HCT116 (cell line): ENCODE measurements around the gene BMX. TPM values are rescaled to one million over a fixed set of nuclear protein-coding genes. Genes with fewer than 3 reads are reported as not detected.

Experiments
- ATAC-seq: fragments of 200-7000 bp; cut with Tn5 transposase; 2 replicates; pipeline ENCODE4 v1.9.1; 2020; ENCODE audit warnings: mild to moderate bottlenecking, moderate library complexity
- BruUV-seq: library from RNA; stranded (reverse); fragments of 400-500 nt; replicated peaks from 2 replicates; lab custom pipeline; 2021; lab: Mats Ljungman, UMichigan
- CTCF ChIA-PET: fragments of 300-600 bp; sonication (Branson Sonifier 250); formaldehyde crosslinking; loops from one replicate; lab custom pipeline; 2021; ENCODE audit warnings: antibody characterized with exemption; lab: Charles Lee
- POLR2A ChIA-PET: fragments of 300-600, 350-600 bp; sonication (Branson Sonifier 250); formaldehyde crosslinking; loops from one replicate; lab custom pipeline; 2021; ENCODE audit warnings: antibody characterized with exemption; lab: Charles Lee
- RAD21 ChIA-PET, 2 experiments: fragments of 300-600 bp; sonication (Branson Sonifier 250); formaldehyde crosslinking; loops; one replicate each; lab custom pipeline; 2023; ENCODE audit warnings: low total read pairs in 2 of 2; ENCODE audit not compliant: uncharacterized antibody in 2 of 2, unreplicated experiment in 2 of 2, low non-redundant PET in 1 of 2; lab: Charles Lee
- DNase-seq: peaks from one replicate; pipeline ENCODE4 v3.0.0-alpha.2; 2010; ENCODE audit warnings: low read depth, low spot score
- H2AFZ ChIP-seq: fragments of 200-600 bp; shearing (Covaris generic), sonication (generic); 2 replicates; pipeline ENCODE4 v1.6.1; 2017; ENCODE audit warnings: low read depth, mixed run types, mixed read lengths, antibody characterized with exemption, low read length; ENCODE audit not compliant: poor library complexity, severe bottlenecking
- H3K27ac ChIP-seq: 2 replicates; pipeline ENCODE4 v1.5.1; 2012; ENCODE audit warnings: low read depth, low read length
- H3K27me3 ChIP-seq: fragments of 200-600 bp; sonication (generic); 2 replicates; pipeline ENCODE4 v1.6.1; 2016; ENCODE audit warnings: mixed run types, low read length, mixed read lengths; ENCODE audit not compliant: insufficient read depth
- H3K36me3 ChIP-seq, 2 experiments: fragments of 200-500 bp in 1 of 2; fragments of 200-600 bp in 1 of 2; sonication (Bioruptor generic) in 1 of 2; sonication (generic) in 1 of 2; 2 replicates each; pipeline versions ENCODE4 v1.5.1 to v1.6.1; 2014 to 2016; ENCODE audit warnings: low read length in 2 of 2, inconsistent platforms in 1 of 2, mixed read lengths in 1 of 2, mixed run types in 1 of 2; ENCODE audit not compliant: insufficient read depth in 2 of 2, control insufficient read depth in 1 of 2
- H3K4me1 ChIP-seq, 2 experiments: fragments of 200-600 bp in 1 of 2; sonication (generic) in 1 of 2; 2 replicates each; pipeline versions ENCODE4 v1.5.1 to v1.6.1; 2012 to 2017; ENCODE audit warnings: low read length in 2 of 2, inconsistent platforms in 1 of 2, mild to moderate bottlenecking in 1 of 2, mixed read lengths in 1 of 2, mixed run types in 1 of 2, moderate library complexity in 1 of 2; ENCODE audit not compliant: insufficient read depth in 2 of 2, control insufficient read depth in 1 of 2
- H3K4me2 ChIP-seq: fragments of 200-600 bp; sonication (generic); 2 replicates; pipeline ENCODE4 v1.6.1; 2017; ENCODE audit warnings: mixed run types, low read length, mixed read lengths
- H3K4me3 ChIP-seq, 2 experiments: fragments of 200-600 bp in 1 of 2; sonication (generic) in 1 of 2; replicated peaks in 1 of 2; 2 replicates each; pipeline ENCODE4 v1.5.1; 2011 to 2016; ENCODE audit warnings: low read length in 2 of 2, control low read depth in 1 of 2, low read depth in 1 of 2, mild to moderate bottlenecking in 1 of 2, mixed read lengths in 1 of 2, mixed run types in 1 of 2
- H3K79me2 ChIP-seq: fragments of 200-600 bp; sonication (generic); 2 replicates; pipeline ENCODE4 v1.6.1; 2017; ENCODE audit warnings: mild to moderate bottlenecking, mixed run types, low read length, moderate library complexity, mixed read lengths; ENCODE audit not compliant: insufficient read depth
- H3K9ac ChIP-seq: fragments of 200-600 bp; sonication (generic); 2 replicates; pipeline ENCODE4 v1.6.1; 2016; ENCODE audit warnings: low read length, mixed read lengths
- H3K9me2 ChIP-seq: fragments of 200-600 bp; sonication (generic), shearing (Covaris generic); 2 replicates; pipeline ENCODE4 v1.6.1; 2017; ENCODE audit warnings: mixed run types, mild to moderate bottlenecking, moderate library complexity; ENCODE audit not compliant: insufficient read depth
- H3K9me3 ChIP-seq, 2 experiments: fragments of 200-500 bp in 1 of 2; fragments of 200-600 bp in 1 of 2; sonication (Bioruptor generic) in 1 of 2; sonication (generic) in 1 of 2; 2 replicates each; pipeline ENCODE4 v1.6.1; 2014 to 2017; ENCODE audit warnings: low read length in 2 of 2, mixed read lengths in 2 of 2, inconsistent platforms in 1 of 2, low read depth in 1 of 2, mild to moderate bottlenecking in 1 of 2, mixed run types in 1 of 2, moderate library complexity in 1 of 2; ENCODE audit not compliant: control insufficient read depth in 1 of 2, insufficient read depth in 1 of 2
- H4K20me1 ChIP-seq: fragments of 200-600 bp; sonication (generic), shearing (Covaris generic); 2 replicates; pipeline ENCODE4 v1.6.1; 2017; ENCODE audit warnings: mixed run types, mild to moderate bottlenecking, moderate library complexity; ENCODE audit not compliant: insufficient read depth
- CBX3 ChIP-seq: IDR thresholded peaks from 2 replicates; pipeline ENCODE4 v1.6.1; 2012; ENCODE audit warnings: low read depth
- CEBPB ChIP-seq: IDR thresholded peaks from 2 replicates; pipeline ENCODE4 v1.6.1; 2012; ENCODE audit warnings: low read depth
- CTCF ChIP-seq, 3 experiments: fragments of 200-600 bp in 1 of 3; sonication (generic) in 1 of 3; IDR thresholded peaks in 2 of 3; conservative IDR thresholded peaks in 1 of 3; 2 replicates each; pipeline ENCODE4 v1.5.1; 2012 to 2017; ENCODE audit warnings: low read depth in 2 of 3, low read length in 2 of 3, antibody characterized with exemption in 1 of 3, borderline replicate concordance in 1 of 3, control low read depth in 1 of 3, mild to moderate bottlenecking in 1 of 3, mixed read lengths in 1 of 3, mixed run types in 1 of 3, moderate library complexity in 1 of 3; ENCODE audit not compliant: insufficient read depth in 1 of 3
- EGR1 ChIP-seq: IDR thresholded peaks from 2 replicates; pipeline ENCODE4 v1.6.1; 2012; ENCODE audit warnings: low read depth
- ELF1 ChIP-seq: IDR thresholded peaks from 2 replicates; pipeline ENCODE4 v1.6.1; 2012; ENCODE audit warnings: low read depth, borderline replicate concordance
- EZH2 ChIP-seq: fragments of 200-600 bp; sonication (generic); IDR thresholded peaks from 2 replicates; pipeline ENCODE4 v1.6.1; 2017; ENCODE audit warnings: antibody characterized with exemption, mixed run types
- EZH2phosphoT487 ChIP-seq: fragments of 200-600 bp; IDR thresholded peaks from 2 replicates; pipeline ENCODE4 v1.6.1; 2018; ENCODE audit warnings: antibody characterized with exemption, borderline replicate concordance
- FOSL1 ChIP-seq: IDR thresholded peaks from 2 replicates; pipeline ENCODE4 v1.6.1; 2012; ENCODE audit warnings: low read depth
- POLR2A ChIP-seq: IDR thresholded peaks from 2 replicates; pipeline ENCODE4 v1.7.0; 2011; ENCODE audit warnings: borderline replicate concordance; ENCODE audit not compliant: insufficient read depth, insufficient read length; ENCODE audit errors: extremely low read depth
- RAD21 ChIP-seq: IDR thresholded peaks from 2 replicates; pipeline ENCODE4 v1.6.1; 2012; ENCODE audit warnings: low read depth, mild to moderate bottlenecking
- SIN3A ChIP-seq: IDR thresholded peaks from 2 replicates; pipeline ENCODE4 v1.6.1; 2012; ENCODE audit warnings: low read depth
- SRF ChIP-seq: IDR thresholded peaks from 2 replicates; pipeline ENCODE4 v1.6.1; 2012; ENCODE audit warnings: low read depth
- TCF7L2 ChIP-seq: IDR thresholded peaks from 2 replicates; pipeline ENCODE4 v1.7.0; 2011; ENCODE audit warnings: borderline replicate concordance, inconsistent platforms; ENCODE audit not compliant: insufficient read depth, insufficient read length; ENCODE audit errors: extremely low read depth
- YY1 ChIP-seq: IDR thresholded peaks from 2 replicates; pipeline ENCODE4 v1.6.1; 2011; ENCODE audit warnings: low read length, low read depth, moderate library complexity, mild to moderate bottlenecking; ENCODE audit not compliant: insufficient replicate concordance; ENCODE audit errors: extremely low read depth
- ZBTB33 ChIP-seq: IDR thresholded peaks from 2 replicates; pipeline ENCODE4 v1.6.1; 2011; ENCODE audit warnings: mild to moderate bottlenecking, low read length, moderate library complexity; ENCODE audit not compliant: insufficient replicate concordance; ENCODE audit errors: extremely low read depth
- ZFX ChIP-seq: fragments of 450-650 bp; IDR thresholded peaks from 2 replicates; pipeline ENCODE4 v1.6.1; 2017
- ZNF274 ChIP-seq: fragments of 200-500 bp; sonication (Bioruptor generic); IDR thresholded peaks from 2 replicates; pipeline ENCODE4 v1.6.1; 2014; ENCODE audit warnings: mild to moderate bottlenecking, low read depth, low read length, inconsistent platforms
- intact Hi-C: fragments of 100-400 bp; cut with micrococcal nuclease; formaldehyde crosslinking; loops from 2 replicates; pipeline ENCODE4 v1.10.0; 2022
- total RNA-seq: library from RNA; stranded (reverse); gene quantifications from one replicate; pipeline ENCODE4 v1.2.1, GENCODE V29; 2021; ENCODE audit not compliant: unreplicated experiment
- TF ChIP-seq, protein P1 (sequence below): IDR thresholded peaks from 2 replicates; pipeline ENCODE4 v1.6.1; 2012; ENCODE audit warnings: low read depth
- TF ChIP-seq, protein P2 (sequence below): IDR thresholded peaks from 2 replicates; pipeline ENCODE4 v1.6.1; 2012
- TF ChIP-seq, protein P3 (sequence below): IDR thresholded peaks from 2 replicates; pipeline ENCODE4 v1.6.1; 2012

Gene BMX
- total RNA-seq, 1 experiment from 2014 or later = not detected

- Histone ChIP-seq H3K27ac (peak overlapping the region; percentile 48; the same call in 1 of the 2 replicates), H3K4me3 (no peak overlapping the region), H3K9me2 (no peaks in the 10 kb centered on the region), H2AFZ (no peak overlapping the region), H3K4me1 (peaks cover 0 to 12% of the 10 kb centered on the region in 2 experiments; a peak in 1 of 4 replicates), H3K4me2 (peak overlapping the region; percentile 23; the same call in 1 of the 2 replicates), H4K20me1 (no peaks in the 10 kb centered on the region), H3K9ac (peak overlapping the region; percentile 33; the same call in 1 of the 2 replicates), H3K27me3 (no peaks in the 10 kb centered on the region), H3K9me3 (no peaks in the 10 kb centered on the region), H3K36me3 (no peaks in the 10 kb centered on the region), H3K79me2 (no peaks in the 10 kb centered on the region)
- BruUV-seq = no TSS peak
- ChIA-PET POLR2A (no interaction called here), CTCF (no interaction called here), RAD21 (no interaction called here)
- DNase-seq = no peak
- intact Hi-C loops = no loop called here
- ATAC-seq = peak; percentile 54
- TF ChIP-seq POLR2A (no peak), CEBPB (no peak), CTCF (IDR thresholded peaks at IDR 0.05 in 2 of 3, conservative IDR thresholded peaks at IDR 0.05 in 1 of 3; ENCODE audit: borderline replicate concordance in 1 of 3, insufficient read depth in 1 of 3, low read depth in 2 of 3, low read length in 2 of 3) (no peak), EGR1 (no peak), ZBTB33 (no peak), SIN3A (no peak), CBX3 (no peak), RAD21 (no peak), FOSL1 (no peak; the same call in 1 of the 2 replicates), EZH2 (no peak), ZNF274 (no peak), SRF (no peak), YY1 (no peak), EZH2phosphoT487 (no peak), ELF1 (no peak), ZFX (no peak), TCF7L2 (no peak)
- TF ChIP-seq, protein P1, sequence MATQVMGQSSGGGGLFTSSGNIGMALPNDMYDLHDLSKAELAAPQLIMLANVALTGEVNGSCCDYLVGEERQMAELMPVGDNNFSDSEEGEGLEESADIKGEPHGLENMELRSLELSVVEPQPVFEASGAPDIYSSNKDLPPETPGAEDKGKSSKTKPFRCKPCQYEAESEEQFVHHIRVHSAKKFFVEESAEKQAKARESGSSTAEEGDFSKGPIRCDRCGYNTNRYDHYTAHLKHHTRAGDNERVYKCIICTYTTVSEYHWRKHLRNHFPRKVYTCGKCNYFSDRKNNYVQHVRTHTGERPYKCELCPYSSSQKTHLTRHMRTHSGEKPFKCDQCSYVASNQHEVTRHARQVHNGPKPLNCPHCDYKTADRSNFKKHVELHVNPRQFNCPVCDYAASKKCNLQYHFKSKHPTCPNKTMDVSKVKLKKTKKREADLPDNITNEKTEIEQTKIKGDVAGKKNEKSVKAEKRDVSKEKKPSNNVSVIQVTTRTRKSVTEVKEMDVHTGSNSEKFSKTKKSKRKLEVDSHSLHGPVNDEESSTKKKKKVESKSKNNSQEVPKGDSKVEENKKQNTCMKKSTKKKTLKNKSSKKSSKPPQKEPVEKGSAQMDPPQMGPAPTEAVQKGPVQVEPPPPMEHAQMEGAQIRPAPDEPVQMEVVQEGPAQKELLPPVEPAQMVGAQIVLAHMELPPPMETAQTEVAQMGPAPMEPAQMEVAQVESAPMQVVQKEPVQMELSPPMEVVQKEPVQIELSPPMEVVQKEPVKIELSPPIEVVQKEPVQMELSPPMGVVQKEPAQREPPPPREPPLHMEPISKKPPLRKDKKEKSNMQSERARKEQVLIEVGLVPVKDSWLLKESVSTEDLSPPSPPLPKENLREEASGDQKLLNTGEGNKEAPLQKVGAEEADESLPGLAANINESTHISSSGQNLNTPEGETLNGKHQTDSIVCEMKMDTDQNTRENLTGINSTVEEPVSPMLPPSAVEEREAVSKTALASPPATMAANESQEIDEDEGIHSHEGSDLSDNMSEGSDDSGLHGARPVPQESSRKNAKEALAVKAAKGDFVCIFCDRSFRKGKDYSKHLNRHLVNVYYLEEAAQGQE = no peak
- TF ChIP-seq, protein P2, sequence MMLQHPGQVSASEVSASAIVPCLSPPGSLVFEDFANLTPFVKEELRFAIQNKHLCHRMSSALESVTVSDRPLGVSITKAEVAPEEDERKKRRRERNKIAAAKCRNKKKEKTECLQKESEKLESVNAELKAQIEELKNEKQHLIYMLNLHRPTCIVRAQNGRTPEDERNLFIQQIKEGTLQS = no peak
- TF ChIP-seq, protein P3, sequence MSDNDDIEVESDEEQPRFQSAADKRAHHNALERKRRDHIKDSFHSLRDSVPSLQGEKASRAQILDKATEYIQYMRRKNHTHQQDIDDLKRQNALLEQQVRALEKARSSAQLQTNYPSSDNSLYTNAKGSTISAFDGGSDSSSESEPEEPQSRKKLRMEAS = no peak
Measured at GRCh38 chrX:15475021-15475420, 25.6 kb upstream of the BMX start.
